ENCODE results near the gene FBXO15.

- TF ChIP-seq FOXP1 (IDR thresholded peaks at IDR 0.05) (no peak), FOXP1 (CRISPR knock-in tag; IDR thresholded peaks at IDR 0.05) (no peak), BCLAF1 (IDR thresholded peaks at IDR 0.05) (no peak), POLR2A (IDR thresholded peaks at IDR 0.05; ENCODE audit: insufficient read depth in 1 of 2, low read depth in 2 of 2, low read length in 2 of 2) (no peak), BCL3 (CRISPR knock-in tag; IDR thresholded peaks at IDR 0.05) (no peak), SP4 (CRISPR knock-in tag; IDR thresholded peaks at IDR 0.05) (no peak), RNF2 (conservative IDR thresholded peaks at IDR 0.05; ENCODE audit: low read depth) (no peak), DMAP1 (CRISPR knock-in tag; IDR thresholded peaks at IDR 0.05) (no peak)
Measured at GRCh38 chr18:74182335-74182734, 34.7 kb upstream of the FBXO15 start.
